Stomach (tissue), 4 donors: Measurements from ENCODE around the gene EPHA10.

Experiments used
- EP300 ChIP-seq: sonication (generic); formaldehyde crosslinking; IDR thresholded peaks from one replicate; pipeline ENCODE4 v1.6.1; 2017; ENCODE audit warnings: antibody characterized with exemption
- POLR2A ChIP-seq, 4 donors: fragments of 450-650 bp; IDR thresholded peaks; one replicate each; pipeline ENCODE4 v1.6.1; 2016; ENCODE audit warnings: antibody characterized with exemption in 4 of 4, control low read depth in 2 of 4, mild to moderate bottlenecking in 1 of 4, moderate library complexity in 1 of 4
- POLR2AphosphoS5 ChIP-seq, 3 donors: sonication (generic); formaldehyde crosslinking; IDR thresholded peaks; one replicate each; pipeline ENCODE4 v1.6.1; 2016; ENCODE audit warnings: antibody characterized with exemption in 3 of 3
- TF ChIP-seq, protein P1 (sequence below), 7 experiments: fragments of 450-650 bp in 4 of 7; fragments of 200-600 bp in 3 of 7; sonication (generic) in 3 of 7; IDR thresholded peaks; one replicate each; pipeline ENCODE4 v1.5.1; 2016 to 2019; ENCODE audit warnings: antibody characterized with exemption in 7 of 7, control low read depth in 2 of 7, mild to moderate bottlenecking in 1 of 7

DNA sequence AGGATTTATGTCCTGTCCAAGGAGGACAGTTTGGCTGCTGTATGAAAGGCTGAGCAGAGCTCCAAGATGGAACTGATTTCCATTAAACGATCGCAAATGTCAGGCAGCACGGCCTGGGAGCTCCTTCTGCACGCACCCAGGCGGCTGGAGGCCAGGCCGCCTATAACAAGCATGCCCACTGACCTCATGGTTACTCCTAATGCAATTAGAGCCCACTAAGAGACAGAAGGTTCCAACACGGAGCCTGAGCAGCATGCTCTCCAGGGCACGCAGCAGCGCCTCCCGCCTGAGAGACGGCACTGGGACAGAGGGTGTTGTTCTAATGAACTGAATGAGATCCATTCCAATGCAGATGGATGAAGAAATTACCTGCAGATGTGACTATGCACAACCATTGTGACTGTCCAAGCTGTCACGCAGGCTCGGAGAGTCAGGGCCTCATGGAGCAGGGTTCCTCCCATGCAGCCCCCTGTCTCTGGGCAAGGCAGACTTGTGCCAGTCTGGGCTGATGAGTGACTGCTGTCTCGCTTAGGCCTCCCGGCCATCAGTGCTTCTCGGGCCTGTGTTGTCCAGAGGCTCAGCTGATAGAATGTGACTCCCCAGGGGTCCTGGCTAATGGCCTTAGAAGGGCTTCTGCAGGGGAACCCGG lies 97.8 kb downstream of the EPHA10 start:
- TF ChIP-seq, protein P1, sequence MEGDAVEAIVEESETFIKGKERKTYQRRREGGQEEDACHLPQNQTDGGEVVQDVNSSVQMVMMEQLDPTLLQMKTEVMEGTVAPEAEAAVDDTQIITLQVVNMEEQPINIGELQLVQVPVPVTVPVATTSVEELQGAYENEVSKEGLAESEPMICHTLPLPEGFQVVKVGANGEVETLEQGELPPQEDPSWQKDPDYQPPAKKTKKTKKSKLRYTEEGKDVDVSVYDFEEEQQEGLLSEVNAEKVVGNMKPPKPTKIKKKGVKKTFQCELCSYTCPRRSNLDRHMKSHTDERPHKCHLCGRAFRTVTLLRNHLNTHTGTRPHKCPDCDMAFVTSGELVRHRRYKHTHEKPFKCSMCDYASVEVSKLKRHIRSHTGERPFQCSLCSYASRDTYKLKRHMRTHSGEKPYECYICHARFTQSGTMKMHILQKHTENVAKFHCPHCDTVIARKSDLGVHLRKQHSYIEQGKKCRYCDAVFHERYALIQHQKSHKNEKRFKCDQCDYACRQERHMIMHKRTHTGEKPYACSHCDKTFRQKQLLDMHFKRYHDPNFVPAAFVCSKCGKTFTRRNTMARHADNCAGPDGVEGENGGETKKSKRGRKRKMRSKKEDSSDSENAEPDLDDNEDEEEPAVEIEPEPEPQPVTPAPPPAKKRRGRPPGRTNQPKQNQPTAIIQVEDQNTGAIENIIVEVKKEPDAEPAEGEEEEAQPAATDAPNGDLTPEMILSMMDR (IDR thresholded peaks at IDR 0.05) = no peak
- TF ChIP-seq EP300 = no peak
- TF ChIP-seq POLR2A (IDR thresholded peaks at IDR 0.05) = no peak
- no peak for TF ChIP-seq POLR2AphosphoS5 (IDR thresholded peaks at IDR 0.05)
